Mesenchymal stem cell (in vitro differentiated cells and primary cell): ENCODE measurements around the gene CCDC196.

Experiments
- DNase-seq: peaks from one replicate; pipeline ENCODE4 v3.0.0-alpha.2; 2013
- H2AFZ ChIP-seq: one replicate; pipeline ENCODE4 v1.6.1; 2013; ENCODE audit warnings: low read depth, mild to moderate bottlenecking, control low read depth, inconsistent platforms, low read length, moderate library complexity
- H2AK5ac ChIP-seq: 2 replicates; pipeline ENCODE4 v1.6.1; 2013; ENCODE audit warnings: low read length, moderate library complexity, mild to moderate bottlenecking, inconsistent platforms; ENCODE audit not compliant: severe bottlenecking
- H2BK120ac ChIP-seq: one replicate; pipeline ENCODE4 v1.6.1; 2013; ENCODE audit warnings: low read depth, mild to moderate bottlenecking, inconsistent platforms, low read length, moderate library complexity
- H2BK12ac ChIP-seq, 2 experiments: one replicate each; pipeline ENCODE4 v1.6.1; 2013; ENCODE audit warnings: inconsistent platforms in 2 of 2, low read length in 2 of 2, mild to moderate bottlenecking in 2 of 2, moderate library complexity in 2 of 2, control low read depth in 1 of 2
- H2BK15ac ChIP-seq: one replicate; pipeline ENCODE4 v1.6.1; 2013; ENCODE audit warnings: mild to moderate bottlenecking, low read depth, inconsistent platforms; ENCODE audit not compliant: poor library complexity, severe bottlenecking
- H2BK5ac ChIP-seq: 2 replicates; pipeline ENCODE4 v1.6.1; 2013; ENCODE audit warnings: low read depth, mild to moderate bottlenecking, low read length, control low read depth, inconsistent platforms; ENCODE audit not compliant: poor library complexity, severe bottlenecking
- H3K14ac ChIP-seq, 2 experiments: one replicate each; pipeline ENCODE4 v1.6.1; 2013; ENCODE audit warnings: inconsistent platforms in 2 of 2, low read length in 2 of 2, control low read depth in 1 of 2, mild to moderate bottlenecking in 1 of 2, moderate library complexity in 1 of 2
- H3K18ac ChIP-seq, 2 experiments: one replicate each; pipeline ENCODE4 v1.6.1; 2013; ENCODE audit warnings: inconsistent platforms in 2 of 2, low read length in 2 of 2, control low read depth in 1 of 2, low read depth in 1 of 2, mild to moderate bottlenecking in 1 of 2
- H3K23ac ChIP-seq, 2 experiments: one replicate each; pipeline ENCODE4 v1.6.1; 2013; ENCODE audit warnings: inconsistent platforms in 2 of 2, low read length in 2 of 2, mild to moderate bottlenecking in 2 of 2, moderate library complexity in 2 of 2, control low read depth in 1 of 2
- H3K27ac ChIP-seq: 2 replicates; pipeline ENCODE4 v1.5.1; 2013; ENCODE audit warnings: mild to moderate bottlenecking, moderate library complexity, low read length, control low read depth, inconsistent platforms; ENCODE audit not compliant: poor library complexity, severe bottlenecking
- H3K27me3 ChIP-seq, 2 experiments: 2 replicates each; pipeline versions ENCODE4 v1.6.1 to v1.7.0; 2013; ENCODE audit warnings: low read length in 2 of 2, mild to moderate bottlenecking in 2 of 2, moderate library complexity in 2 of 2, control low read depth in 1 of 2, inconsistent platforms in 1 of 2; ENCODE audit not compliant: control insufficient read depth in 1 of 2, insufficient read depth in 1 of 2
- H3K36me3 ChIP-seq, 2 experiments: 2 replicates each; pipeline versions ENCODE4 v1.6.1 to v1.7.0; 2013; ENCODE audit warnings: low read length in 2 of 2, control low read depth in 1 of 2, inconsistent platforms in 1 of 2, low read depth in 1 of 2, mild to moderate bottlenecking in 1 of 2; ENCODE audit not compliant: insufficient read depth in 2 of 2, control insufficient read depth in 1 of 2
- H3K4ac ChIP-seq, 2 experiments: one replicate each; pipeline ENCODE4 v1.6.1; 2013; ENCODE audit warnings: inconsistent platforms in 2 of 2, low read length in 2 of 2, mild to moderate bottlenecking in 2 of 2, moderate library complexity in 2 of 2, control low read depth in 1 of 2, low read depth in 1 of 2
- H3K4me1 ChIP-seq: 2 replicates; pipeline ENCODE4 v1.6.1; 2013; ENCODE audit warnings: low read depth, low read length, control low read depth; ENCODE audit not compliant: control insufficient read depth, insufficient read depth
- H3K4me2 ChIP-seq: 2 replicates; pipeline ENCODE4 v1.6.1; 2013; ENCODE audit warnings: low read length, mild to moderate bottlenecking, inconsistent platforms; ENCODE audit not compliant: poor library complexity, severe bottlenecking
- H3K4me3 ChIP-seq, 2 experiments: 2 replicates each; pipeline versions ENCODE4 v1.5.1 to v1.7.0; 2013; ENCODE audit warnings: low read length in 2 of 2, mild to moderate bottlenecking in 2 of 2, control low read depth in 1 of 2, low read depth in 1 of 2; ENCODE audit not compliant: insufficient read depth in 1 of 2
- H3K79me1 ChIP-seq: replicated peaks from 2 replicates; pipeline ENCODE4 v1.6.1; 2013; ENCODE audit warnings: mild to moderate bottlenecking, control low read depth, low read length, inconsistent platforms; ENCODE audit not compliant: poor library complexity, severe bottlenecking
- H3K9ac ChIP-seq: 2 replicates; pipeline ENCODE4 v1.7.0; 2013; ENCODE audit warnings: mild to moderate bottlenecking, low read length, moderate library complexity
- H3K9me3 ChIP-seq: 2 replicates; pipeline ENCODE4 v1.7.0; 2013; ENCODE audit warnings: mild to moderate bottlenecking, low read length; ENCODE audit not compliant: control insufficient read depth
- H4K8ac ChIP-seq: one replicate; pipeline ENCODE4 v1.6.1; 2013; ENCODE audit warnings: inconsistent platforms, mild to moderate bottlenecking, low read length, moderate library complexity
- H4K91ac ChIP-seq: one replicate; pipeline ENCODE4 v1.6.1; 2013; ENCODE audit warnings: mild to moderate bottlenecking, low read length, inconsistent platforms
- WGBS: methylation state at CpG from one replicate; pipeline ENCODE4 v1.1.7; 2013; ENCODE audit warnings: mixed read lengths; 5-methylcytosine and 5-hydroxymethylcytosine counted together

CCDC196 gene

DNA sequence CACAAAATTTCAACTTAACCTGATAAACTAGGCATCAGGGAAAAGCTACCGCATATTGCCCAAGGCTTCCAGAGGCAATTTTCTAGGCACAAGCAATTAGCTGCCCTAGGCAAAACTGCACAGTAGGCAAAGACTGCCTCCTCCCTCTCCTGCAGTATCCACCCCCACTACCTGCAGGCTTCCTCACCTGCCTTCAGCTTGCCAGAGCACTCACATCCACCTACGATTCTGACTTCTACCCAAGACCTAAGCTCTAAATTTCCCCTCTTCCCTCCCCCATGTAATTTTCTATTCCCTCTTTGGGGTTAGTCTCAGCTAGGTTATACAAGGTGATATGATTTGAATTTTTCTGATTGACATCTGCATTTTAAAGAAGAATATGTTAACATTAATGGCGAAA is 21.9 kb upstream of the CCDC196 start:
- H3K18ac ChIP-seq: no peak overlapping the region
- H3K4me1 ChIP-seq: no peaks in the 10 kb centered on the region
- no peaks in the 10 kb centered on the region for H3K79me1 ChIP-seq
- H3K27ac ChIP-seq: no peak overlapping the region
- no peak overlapping the region for H4K91ac ChIP-seq
- no peak overlapping the region for H3K9ac ChIP-seq
- 92% methylated on average over 3 of the region's 3 CpGs for WGBS
- no peak for DNase-seq
- H2AK5ac ChIP-seq: no peak overlapping the region
- no peak overlapping the region for H4K8ac ChIP-seq
- peaks cover 3% of the 10 kb centered on the region for H3K9me3 ChIP-seq
- H3K4me3 ChIP-seq: no peak overlapping the region
- no peaks in the 10 kb centered on the region for H3K27me3 ChIP-seq
- no peak overlapping the region for H3K4ac ChIP-seq
- no peak overlapping the region for H2BK15ac ChIP-seq
- no peak overlapping the region for H3K4me2 ChIP-seq
- no peak overlapping the region for H2BK120ac ChIP-seq
- H3K14ac ChIP-seq: no peak overlapping the region
- no peaks in the 10 kb centered on the region for H3K36me3 ChIP-seq
- no peak overlapping the region for H2BK12ac ChIP-seq
- no peak overlapping the region for H3K23ac ChIP-seq
- H2AFZ ChIP-seq: no peak overlapping the region
- H2BK5ac ChIP-seq: no peak overlapping the region

DNA sequence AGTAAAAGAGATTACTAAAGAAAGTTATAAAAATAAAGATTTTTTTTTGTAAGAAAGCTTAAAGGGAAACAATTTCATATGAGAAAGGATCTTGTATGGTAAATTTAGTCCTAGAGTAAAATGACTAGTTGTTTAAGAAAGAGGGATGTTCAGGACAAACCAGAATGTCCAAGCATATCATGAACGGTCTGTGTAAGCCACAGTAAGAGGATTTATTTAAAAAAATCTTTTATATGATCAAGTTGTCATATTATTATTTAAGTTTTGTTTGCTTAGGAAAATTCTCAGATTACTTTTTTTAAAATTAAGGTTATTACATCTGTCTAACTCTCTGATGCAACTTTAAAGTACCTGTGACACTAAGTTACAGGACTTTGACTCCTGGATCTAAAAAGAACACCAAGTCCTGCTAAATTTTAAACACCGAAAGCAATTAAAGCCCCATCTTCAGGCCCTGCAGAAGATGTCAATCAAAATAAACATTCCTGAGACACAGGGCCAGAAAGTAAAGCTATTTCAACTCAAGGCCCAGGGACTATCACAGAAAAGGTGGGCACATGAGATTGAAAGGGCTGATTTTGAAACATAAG is 17.3 kb upstream of the CCDC196 start:
- H2BK12ac ChIP-seq: no peak overlapping the region
- H3K4me3 ChIP-seq: no peak overlapping the region
- H3K4me1 ChIP-seq: no peaks in the 10 kb centered on the region
- no peak overlapping the region for H2AFZ ChIP-seq
- H3K27ac ChIP-seq: no peak overlapping the region
- H3K23ac ChIP-seq: no peak overlapping the region
- H2BK5ac ChIP-seq: no peak overlapping the region
- H3K9ac ChIP-seq: no peak overlapping the region
- no peak overlapping the region for H2BK15ac ChIP-seq
- no peak overlapping the region for H4K8ac ChIP-seq
- H3K36me3 ChIP-seq: no peaks in the 10 kb centered on the region
- 100% methylated on average over 1 of the region's 2 CpGs for WGBS
- H3K18ac ChIP-seq: no peak overlapping the region
- no peaks in the 10 kb centered on the region for H3K79me1 ChIP-seq
- H2AK5ac ChIP-seq: no peak overlapping the region
- H2BK120ac ChIP-seq: no peak overlapping the region
- no peak overlapping the region for H3K14ac ChIP-seq
- DNase-seq: no peak
- no peaks in the 10 kb centered on the region for H3K27me3 ChIP-seq
- H3K4ac ChIP-seq: no peak overlapping the region
- no peak overlapping the region for H3K4me2 ChIP-seq
- H4K91ac ChIP-seq: no peak overlapping the region
- H3K9me3 ChIP-seq: peaks cover 19% of the 10 kb centered on the region

DNA sequence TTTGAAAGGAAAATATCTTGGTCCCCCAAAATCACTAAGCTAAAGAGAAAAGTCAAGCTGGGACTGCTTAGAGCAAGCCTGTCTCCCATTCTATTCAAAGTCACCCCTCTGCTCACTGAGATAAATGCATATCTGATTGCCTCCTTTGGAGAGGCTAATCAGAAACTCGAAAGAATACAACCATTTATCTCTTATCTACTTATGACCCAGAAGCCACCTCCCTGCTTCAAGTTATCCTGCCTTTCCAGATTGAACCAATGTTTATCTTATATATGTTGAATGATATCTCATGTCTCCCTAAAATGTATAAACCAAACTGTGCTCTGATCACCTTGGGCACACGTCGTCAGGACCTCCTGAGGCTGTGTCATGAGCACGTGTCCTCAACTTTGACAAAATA is 14.6 kb upstream of the CCDC196 start:
- H4K91ac ChIP-seq: no peak overlapping the region
- H3K18ac ChIP-seq: no peak overlapping the region
- no peak overlapping the region for H3K4me3 ChIP-seq
- no peak overlapping the region for H4K8ac ChIP-seq
- H2AFZ ChIP-seq: no peak overlapping the region
- H2BK5ac ChIP-seq: no peak overlapping the region
- no peaks in the 10 kb centered on the region for H3K4me1 ChIP-seq
- H3K4ac ChIP-seq: no peak overlapping the region
- H3K79me1 ChIP-seq: no peaks in the 10 kb centered on the region
- H2BK12ac ChIP-seq: no peak overlapping the region
- H2BK15ac ChIP-seq: no peak overlapping the region
- no peak overlapping the region for H3K23ac ChIP-seq
- H3K9me3 ChIP-seq: peaks cover 19% of the 10 kb centered on the region
- H3K9ac ChIP-seq: no peak overlapping the region
- H2AK5ac ChIP-seq: no peak overlapping the region
- no peak overlapping the region for H3K4me2 ChIP-seq
- no peaks in the 10 kb centered on the region for H3K27me3 ChIP-seq
- no peak for DNase-seq
- no peak overlapping the region for H3K14ac ChIP-seq
- WGBS: 89% methylated on average over 3 of the region's 4 CpGs
- H3K36me3 ChIP-seq: no peaks in the 10 kb centered on the region
- H2BK120ac ChIP-seq: no peak overlapping the region
- no peak overlapping the region for H3K27ac ChIP-seq

- Histone ChIP-seq H3K27me3 (no peaks in the 10 kb centered on the region), H2BK12ac (no peak overlapping the region)
These were observed 13.9 kb upstream of the CCDC196 start for GRCh38 chr14:66472251-66472650.

More at GRCh38 chr14:66472251-66472650, 13.9 kb upstream of the CCDC196 start:
- no peak overlapping the region for H2AK5ac ChIP-seq
- no peak overlapping the region for H3K4ac ChIP-seq
- H3K36me3 ChIP-seq: no peaks in the 10 kb centered on the region
- no peaks in the 10 kb centered on the region for H3K4me1 ChIP-seq
- H4K8ac ChIP-seq: no peak overlapping the region
- H3K27ac ChIP-seq: no peak overlapping the region
- H3K79me1 ChIP-seq: no peaks in the 10 kb centered on the region
- no peak overlapping the region for H4K91ac ChIP-seq
- no peak for DNase-seq
- no peak overlapping the region for H3K4me3 ChIP-seq
- no peak overlapping the region for H3K23ac ChIP-seq
- no peak overlapping the region for H3K4me2 ChIP-seq
- H3K18ac ChIP-seq: no peak overlapping the region
- H3K9me3 ChIP-seq: peaks cover 19% of the 10 kb centered on the region
- no peak overlapping the region for H3K9ac ChIP-seq
- H2BK15ac ChIP-seq: no peak overlapping the region
- no peak overlapping the region for H3K14ac ChIP-seq
- H2AFZ ChIP-seq: no peak overlapping the region
- no peak overlapping the region for H2BK5ac ChIP-seq
- no peak overlapping the region for H2BK120ac ChIP-seq
